HCT116 (cell line): Measurements from ENCODE around the gene GPR83. TPM values are rescaled to one million over a fixed set of nuclear protein-coding genes. Genes with fewer than 3 reads are reported as not detected.

Source experiments
- ATAC-seq: fragments of 200-7000 bp; cut with Tn5 transposase; 2 replicates; pipeline ENCODE4 v1.9.1; 2020; ENCODE audit warnings: mild to moderate bottlenecking, moderate library complexity
- BruUV-seq: library from RNA; stranded (reverse); fragments of 400-500 nt; replicated peaks from 2 replicates; lab custom pipeline; 2021; lab: Mats Ljungman, UMichigan
- CTCF ChIA-PET: fragments of 300-600 bp; sonication (Branson Sonifier 250); formaldehyde crosslinking; loops from one replicate; lab custom pipeline; 2021; ENCODE audit warnings: antibody characterized with exemption; lab: Charles Lee
- POLR2A ChIA-PET: fragments of 300-600, 350-600 bp; sonication (Branson Sonifier 250); formaldehyde crosslinking; loops from one replicate; lab custom pipeline; 2021; ENCODE audit warnings: antibody characterized with exemption; lab: Charles Lee
- RAD21 ChIA-PET, 2 experiments: fragments of 300-600 bp; sonication (Branson Sonifier 250); formaldehyde crosslinking; loops; one replicate each; lab custom pipeline; 2023; ENCODE audit warnings: low total read pairs in 2 of 2; ENCODE audit not compliant: uncharacterized antibody in 2 of 2, unreplicated experiment in 2 of 2, low non-redundant PET in 1 of 2; lab: Charles Lee
- DNase-seq: peaks from one replicate; pipeline ENCODE4 v3.0.0-alpha.2; 2010; ENCODE audit warnings: low read depth, low spot score
- H2AFZ ChIP-seq: fragments of 200-600 bp; shearing (Covaris generic), sonication (generic); 2 replicates; pipeline ENCODE4 v1.6.1; 2017; ENCODE audit warnings: low read depth, mixed run types, mixed read lengths, antibody characterized with exemption, low read length; ENCODE audit not compliant: poor library complexity, severe bottlenecking
- H3K27ac ChIP-seq: 2 replicates; pipeline ENCODE4 v1.5.1; 2012; ENCODE audit warnings: low read depth, low read length
- H3K27me3 ChIP-seq: fragments of 200-600 bp; sonication (generic); 2 replicates; pipeline ENCODE4 v1.6.1; 2016; ENCODE audit warnings: mixed run types, low read length, mixed read lengths; ENCODE audit not compliant: insufficient read depth
- H3K36me3 ChIP-seq, 2 experiments: fragments of 200-500 bp in 1 of 2; fragments of 200-600 bp in 1 of 2; sonication (Bioruptor generic) in 1 of 2; sonication (generic) in 1 of 2; 2 replicates each; pipeline versions ENCODE4 v1.5.1 to v1.6.1; 2014 to 2016; ENCODE audit warnings: low read length in 2 of 2, inconsistent platforms in 1 of 2, mixed read lengths in 1 of 2, mixed run types in 1 of 2; ENCODE audit not compliant: insufficient read depth in 2 of 2, control insufficient read depth in 1 of 2
- H3K4me1 ChIP-seq, 2 experiments: fragments of 200-600 bp in 1 of 2; sonication (generic) in 1 of 2; 2 replicates each; pipeline versions ENCODE4 v1.5.1 to v1.6.1; 2012 to 2017; ENCODE audit warnings: low read length in 2 of 2, inconsistent platforms in 1 of 2, mild to moderate bottlenecking in 1 of 2, mixed read lengths in 1 of 2, mixed run types in 1 of 2, moderate library complexity in 1 of 2; ENCODE audit not compliant: insufficient read depth in 2 of 2, control insufficient read depth in 1 of 2
- H3K4me2 ChIP-seq: fragments of 200-600 bp; sonication (generic); 2 replicates; pipeline ENCODE4 v1.6.1; 2017; ENCODE audit warnings: mixed run types, low read length, mixed read lengths
- H3K4me3 ChIP-seq, 2 experiments: fragments of 200-600 bp in 1 of 2; sonication (generic) in 1 of 2; replicated peaks in 1 of 2; 2 replicates each; pipeline ENCODE4 v1.5.1; 2011 to 2016; ENCODE audit warnings: low read length in 2 of 2, control low read depth in 1 of 2, low read depth in 1 of 2, mild to moderate bottlenecking in 1 of 2, mixed read lengths in 1 of 2, mixed run types in 1 of 2
- H3K79me2 ChIP-seq: fragments of 200-600 bp; sonication (generic); 2 replicates; pipeline ENCODE4 v1.6.1; 2017; ENCODE audit warnings: mild to moderate bottlenecking, mixed run types, low read length, moderate library complexity, mixed read lengths; ENCODE audit not compliant: insufficient read depth
- H3K9ac ChIP-seq: fragments of 200-600 bp; sonication (generic); 2 replicates; pipeline ENCODE4 v1.6.1; 2016; ENCODE audit warnings: low read length, mixed read lengths
- H3K9me2 ChIP-seq: fragments of 200-600 bp; sonication (generic), shearing (Covaris generic); 2 replicates; pipeline ENCODE4 v1.6.1; 2017; ENCODE audit warnings: mixed run types, mild to moderate bottlenecking, moderate library complexity; ENCODE audit not compliant: insufficient read depth
- H3K9me3 ChIP-seq, 2 experiments: fragments of 200-500 bp in 1 of 2; fragments of 200-600 bp in 1 of 2; sonication (Bioruptor generic) in 1 of 2; sonication (generic) in 1 of 2; 2 replicates each; pipeline ENCODE4 v1.6.1; 2014 to 2017; ENCODE audit warnings: low read length in 2 of 2, mixed read lengths in 2 of 2, inconsistent platforms in 1 of 2, low read depth in 1 of 2, mild to moderate bottlenecking in 1 of 2, mixed run types in 1 of 2, moderate library complexity in 1 of 2; ENCODE audit not compliant: control insufficient read depth in 1 of 2, insufficient read depth in 1 of 2
- H4K20me1 ChIP-seq: fragments of 200-600 bp; sonication (generic), shearing (Covaris generic); 2 replicates; pipeline ENCODE4 v1.6.1; 2017; ENCODE audit warnings: mixed run types, mild to moderate bottlenecking, moderate library complexity; ENCODE audit not compliant: insufficient read depth
- CBX3 ChIP-seq: IDR thresholded peaks from 2 replicates; pipeline ENCODE4 v1.6.1; 2012; ENCODE audit warnings: low read depth
- CEBPB ChIP-seq: IDR thresholded peaks from 2 replicates; pipeline ENCODE4 v1.6.1; 2012; ENCODE audit warnings: low read depth
- EZH2 ChIP-seq: fragments of 200-600 bp; sonication (generic); IDR thresholded peaks from 2 replicates; pipeline ENCODE4 v1.6.1; 2017; ENCODE audit warnings: antibody characterized with exemption, mixed run types
- POLR2AphosphoS5 ChIP-seq: IDR thresholded peaks from 2 replicates; pipeline ENCODE4 v1.6.1; 2011; ENCODE audit warnings: mild to moderate bottlenecking, low read depth, low read length, moderate library complexity
- SIN3A ChIP-seq: IDR thresholded peaks from 2 replicates; pipeline ENCODE4 v1.6.1; 2012; ENCODE audit warnings: low read depth
- SP1 ChIP-seq: IDR thresholded peaks from 2 replicates; pipeline ENCODE4 v1.6.1; 2012; ENCODE audit warnings: low read depth
- SRF ChIP-seq: IDR thresholded peaks from 2 replicates; pipeline ENCODE4 v1.6.1; 2012; ENCODE audit warnings: low read depth
- ZNF274 ChIP-seq: fragments of 200-500 bp; sonication (Bioruptor generic); IDR thresholded peaks from 2 replicates; pipeline ENCODE4 v1.6.1; 2014; ENCODE audit warnings: mild to moderate bottlenecking, low read depth, low read length, inconsistent platforms
- intact Hi-C: fragments of 100-400 bp; cut with micrococcal nuclease; formaldehyde crosslinking; loops from 2 replicates; pipeline ENCODE4 v1.10.0; 2022
- total RNA-seq: library from RNA; stranded (reverse); gene quantifications from one replicate; pipeline ENCODE4 v1.2.1, GENCODE V29; 2021; ENCODE audit not compliant: unreplicated experiment
- TF ChIP-seq, protein P1 (sequence below): IDR thresholded peaks from 2 replicates; pipeline ENCODE4 v1.6.1; 2012; ENCODE audit warnings: low read depth
- TF ChIP-seq, protein P2 (sequence below): IDR thresholded peaks from 2 replicates; pipeline ENCODE4 v1.6.1; 2012

The GPR83 gene
- total RNA-seq, 1 experiment from 2014 or later = 0.39 TPM

DNA sequence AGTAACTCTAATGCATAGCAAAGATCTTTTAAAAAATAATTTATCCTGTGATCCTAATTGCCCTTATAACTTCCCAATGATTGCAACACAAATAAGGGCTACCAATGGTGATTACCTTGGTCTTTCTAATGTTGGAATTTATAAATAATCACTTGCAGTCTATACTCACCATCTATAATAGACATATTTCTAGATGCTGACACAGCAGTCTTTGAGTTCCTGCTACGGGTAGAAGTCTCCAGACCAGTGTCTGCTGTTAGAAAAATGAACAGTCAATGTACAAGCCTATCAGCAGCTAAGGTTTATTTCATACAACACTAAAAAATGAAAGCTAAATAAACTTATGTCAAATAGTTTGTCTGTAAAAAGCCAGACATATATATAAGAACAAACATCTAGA is 44.4 kb upstream of the GPR83 start:
- H3K4me1 ChIP-seq = no peaks in the 10 kb centered on the region
- intact Hi-C loops = no loop called here
- no peak overlapping the region for H2AFZ ChIP-seq
- DNase-seq (no peak), ATAC-seq (no peak)
- no peaks in the 10 kb centered on the region for H4K20me1 ChIP-seq
- H3K9me2 ChIP-seq = no peaks in the 10 kb centered on the region
- H3K79me2 ChIP-seq = no peaks in the 10 kb centered on the region
- no peak overlapping the region for H3K4me3 ChIP-seq
- ChIA-PET POLR2A (no interaction called here), RAD21 (no interaction called here), CTCF (no interaction called here)
- H3K27me3 ChIP-seq = no peaks in the 10 kb centered on the region
- TF ChIP-seq CEBPB (no peak), ZNF274 (no peak), SIN3A (no peak)
- TF ChIP-seq, protein P1, sequence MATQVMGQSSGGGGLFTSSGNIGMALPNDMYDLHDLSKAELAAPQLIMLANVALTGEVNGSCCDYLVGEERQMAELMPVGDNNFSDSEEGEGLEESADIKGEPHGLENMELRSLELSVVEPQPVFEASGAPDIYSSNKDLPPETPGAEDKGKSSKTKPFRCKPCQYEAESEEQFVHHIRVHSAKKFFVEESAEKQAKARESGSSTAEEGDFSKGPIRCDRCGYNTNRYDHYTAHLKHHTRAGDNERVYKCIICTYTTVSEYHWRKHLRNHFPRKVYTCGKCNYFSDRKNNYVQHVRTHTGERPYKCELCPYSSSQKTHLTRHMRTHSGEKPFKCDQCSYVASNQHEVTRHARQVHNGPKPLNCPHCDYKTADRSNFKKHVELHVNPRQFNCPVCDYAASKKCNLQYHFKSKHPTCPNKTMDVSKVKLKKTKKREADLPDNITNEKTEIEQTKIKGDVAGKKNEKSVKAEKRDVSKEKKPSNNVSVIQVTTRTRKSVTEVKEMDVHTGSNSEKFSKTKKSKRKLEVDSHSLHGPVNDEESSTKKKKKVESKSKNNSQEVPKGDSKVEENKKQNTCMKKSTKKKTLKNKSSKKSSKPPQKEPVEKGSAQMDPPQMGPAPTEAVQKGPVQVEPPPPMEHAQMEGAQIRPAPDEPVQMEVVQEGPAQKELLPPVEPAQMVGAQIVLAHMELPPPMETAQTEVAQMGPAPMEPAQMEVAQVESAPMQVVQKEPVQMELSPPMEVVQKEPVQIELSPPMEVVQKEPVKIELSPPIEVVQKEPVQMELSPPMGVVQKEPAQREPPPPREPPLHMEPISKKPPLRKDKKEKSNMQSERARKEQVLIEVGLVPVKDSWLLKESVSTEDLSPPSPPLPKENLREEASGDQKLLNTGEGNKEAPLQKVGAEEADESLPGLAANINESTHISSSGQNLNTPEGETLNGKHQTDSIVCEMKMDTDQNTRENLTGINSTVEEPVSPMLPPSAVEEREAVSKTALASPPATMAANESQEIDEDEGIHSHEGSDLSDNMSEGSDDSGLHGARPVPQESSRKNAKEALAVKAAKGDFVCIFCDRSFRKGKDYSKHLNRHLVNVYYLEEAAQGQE = no peak
- no peak overlapping the region for H3K4me2 ChIP-seq
- H3K27ac ChIP-seq = no peak overlapping the region
- no peak overlapping the region for H3K9ac ChIP-seq
- no TSS peak for BruUV-seq
- H3K36me3 ChIP-seq = peaks cover 0 to 5% of the 10 kb centered on the region in 2 experiments; a peak in 1 of 4 replicates
- H3K9me3 ChIP-seq = no peaks in the 10 kb centered on the region

DNA sequence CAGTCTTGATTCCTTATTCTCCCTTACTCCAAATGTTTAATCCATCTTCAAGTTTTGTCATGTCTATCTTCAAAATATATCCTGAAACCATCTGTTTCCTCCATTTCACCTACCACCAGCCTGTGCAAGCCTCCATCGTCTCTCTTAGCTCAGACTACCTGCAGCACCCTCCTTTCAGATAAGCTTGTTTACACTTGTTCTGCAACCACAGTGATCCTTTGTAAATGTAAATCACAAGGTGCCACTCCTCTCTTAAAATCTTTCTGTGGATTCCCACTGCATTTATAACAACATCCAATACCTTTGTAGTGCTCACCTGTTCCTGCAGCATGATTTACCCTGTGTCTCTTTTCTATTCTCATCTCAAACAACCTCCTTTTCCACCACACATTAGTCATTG is 31.8 kb upstream of the GPR83 start:
- POLR2A ChIA-PET = no interaction called here
- DNase-seq = no peak
- H3K36me3 ChIP-seq = peaks cover 0 to 20% of the 10 kb centered on the region in 2 experiments; a peak in 3 of 4 replicates
- CTCF ChIA-PET = no interaction called here
- BruUV-seq = no TSS peak
- H3K9ac ChIP-seq = no peak overlapping the region
- no peak overlapping the region for H3K4me2 ChIP-seq
- RAD21 ChIA-PET = no interaction called here
- H3K27me3 ChIP-seq = no peaks in the 10 kb centered on the region
- H3K4me1 ChIP-seq = no peaks in the 10 kb centered on the region
- TF ChIP-seq, protein P2, sequence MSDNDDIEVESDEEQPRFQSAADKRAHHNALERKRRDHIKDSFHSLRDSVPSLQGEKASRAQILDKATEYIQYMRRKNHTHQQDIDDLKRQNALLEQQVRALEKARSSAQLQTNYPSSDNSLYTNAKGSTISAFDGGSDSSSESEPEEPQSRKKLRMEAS = no peak
- no peak for TF ChIP-seq SP1
- no peak for TF ChIP-seq ZNF274
- no peak for TF ChIP-seq CEBPB
- no peak for TF ChIP-seq POLR2AphosphoS5
- TF ChIP-seq SRF = no peak
- no peak for TF ChIP-seq EZH2
- no peak for TF ChIP-seq CBX3
- TF ChIP-seq, all 23 proteins: peak for 0
- intact Hi-C loops = no loop called here
- ATAC-seq = no peak
- Histone ChIP-seq H3K9me2 (no peaks in the 10 kb centered on the region), H2AFZ (no peak overlapping the region), H4K20me1 (no peaks in the 10 kb centered on the region; the same call in 1 of the 2 replicates), H3K9me3 (no peaks in the 10 kb centered on the region; a peak in 1 of 4 replicates), H3K27ac (no peak overlapping the region), H3K79me2 (no peaks in the 10 kb centered on the region; the same call in 1 of the 2 replicates), H3K4me3 (no peak overlapping the region)
